ENCODE results near the gene ARVCF. TPM values are rescaled to one million over a fixed set of nuclear protein-coding genes. Genes with fewer than 3 reads are reported as not detected.

Gene ARVCF
- total and polyA plus RNA-seq, 9 of the 15 experiments (the other 6 are each of a cell fraction or from before 2014, with no cell fraction given) = 0.03 to 97.4 (median 15.6) TPM

- TF ChIP-seq HOXB6 (CRISPR knock-in tag; IDR thresholded peaks at IDR 0.05; ENCODE audit: borderline replicate concordance) (peak; percentile 67; the same call in 1 of the 2 replicates), SMAD3 (CRISPR knock-in tag; conservative IDR thresholded peaks at IDR 0.05) (peak; percentile 96), E2F1 (CRISPR knock-in tag; IDR thresholded peaks at IDR 0.05) (peak; percentile 92), NR3C1 (CRISPR knock-in tag; IDR thresholded peaks at IDR 0.05) (no peak), USF1 (CRISPR knock-in tag; IDR thresholded peaks at IDR 0.05) (no peak), POLR2AphosphoS2 (IDR thresholded peaks at IDR 0.05; ENCODE audit: low read length) (no peak), ZBTB26 (CRISPR knock-in tag; IDR thresholded peaks at IDR 0.05) (0 out of 2 replicates have a peak, but pooled peaks have one; percentile 64), ZNF274 (IDR thresholded peaks at IDR 0.05; ENCODE audit: borderline replicate concordance, low read depth, low read length) (peak; percentile 95), SREBF2 (CRISPR knock-in tag; IDR thresholded peaks at IDR 0.05) (no peak), E2F6 (IDR thresholded peaks at IDR 0.05; ENCODE audit: borderline replicate concordance in 1 of 2, extremely low read depth in 1 of 2, insufficient read depth in 1 of 2, insufficient read length in 1 of 2, low read depth in 1 of 2, low read length in 1 of 2, poor library complexity in 1 of 2, severe bottlenecking in 1 of 2) (peak; percentile 76 to 91), JUN (IDR thresholded peaks at IDR 0.05; ENCODE audit: borderline replicate concordance, low read depth, low read length) (peak; percentile 81; the same call in 1 of the 2 replicates), JUN (CRISPR knock-in tag; IDR thresholded peaks at IDR 0.05; ENCODE audit: borderline replicate concordance) (no peak), ZBTB7A (IDR thresholded peaks at IDR 0.05; ENCODE audit: borderline replicate concordance, control insufficient read depth, low read depth, low read length) (no peak), USF2 (CRISPR knock-in tag; IDR thresholded peaks at IDR 0.05) (no peak), ZNF696 (CRISPR knock-in tag; conservative IDR thresholded peaks at IDR 0.05) (no peak), ASH1L (IDR thresholded peaks at IDR 0.05; ENCODE audit: borderline replicate concordance, low read depth, partially characterized antibody) (no peak), ZNF311 (CRISPR knock-in tag; IDR thresholded peaks at IDR 0.05) (peak; percentile 77; the same call in 1 of the 2 replicates), GATAD2B (IDR thresholded peaks at IDR 0.05; ENCODE audit: borderline replicate concordance) (no peak), RBM17 (IDR thresholded peaks at IDR 0.05; ENCODE audit: borderline replicate concordance, low read depth, low read length) (no peak), IFI16 (CRISPR knock-in tag; IDR thresholded peaks at IDR 0.05) (peak; percentile 92)
These were observed 9.0 kb upstream of the ARVCF start (continued) for GRCh38 chr22:20025401-20026203.

Data from K562 (cell line).